ENCODE results near the gene FOXK2.
"Not testable (repeated sequence)": the region's sequence is repeated elsewhere in the genome, so short reads cannot be mapped to it uniquely, and the experiment has no call there.

DNA sequence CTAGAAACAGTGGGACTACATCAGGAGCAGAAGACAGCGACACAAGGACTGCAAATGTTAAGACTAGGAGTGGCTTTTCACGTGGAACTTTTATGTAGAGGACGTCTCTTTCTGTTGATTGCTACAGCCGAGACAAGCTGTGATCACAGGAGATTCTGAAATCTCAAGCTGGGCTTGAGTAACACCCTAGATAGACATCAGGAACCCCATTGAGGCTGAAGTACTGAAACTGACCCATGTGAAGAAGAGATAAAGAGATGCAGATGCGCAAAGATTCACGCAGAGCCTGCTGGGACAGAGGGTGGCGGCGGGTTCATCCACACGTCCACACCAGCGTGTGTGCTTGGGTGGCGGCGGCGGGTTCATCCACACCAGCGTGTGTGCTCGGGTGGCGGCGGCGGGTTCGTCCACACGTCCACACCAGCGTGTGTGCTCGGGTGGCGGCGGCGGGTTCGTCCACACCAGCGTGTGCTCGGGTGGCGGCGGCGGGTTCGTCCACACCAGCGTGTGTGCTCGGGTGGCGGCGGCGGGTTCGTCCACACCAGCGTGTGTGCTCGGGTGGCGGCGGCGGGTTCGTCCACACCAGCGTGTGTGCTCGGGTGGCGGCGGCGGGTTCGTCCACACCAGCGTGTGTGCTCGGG, 56.2 kb downstream of the FOXK2 start:
- TF ChIP-seq, protein P1, sequence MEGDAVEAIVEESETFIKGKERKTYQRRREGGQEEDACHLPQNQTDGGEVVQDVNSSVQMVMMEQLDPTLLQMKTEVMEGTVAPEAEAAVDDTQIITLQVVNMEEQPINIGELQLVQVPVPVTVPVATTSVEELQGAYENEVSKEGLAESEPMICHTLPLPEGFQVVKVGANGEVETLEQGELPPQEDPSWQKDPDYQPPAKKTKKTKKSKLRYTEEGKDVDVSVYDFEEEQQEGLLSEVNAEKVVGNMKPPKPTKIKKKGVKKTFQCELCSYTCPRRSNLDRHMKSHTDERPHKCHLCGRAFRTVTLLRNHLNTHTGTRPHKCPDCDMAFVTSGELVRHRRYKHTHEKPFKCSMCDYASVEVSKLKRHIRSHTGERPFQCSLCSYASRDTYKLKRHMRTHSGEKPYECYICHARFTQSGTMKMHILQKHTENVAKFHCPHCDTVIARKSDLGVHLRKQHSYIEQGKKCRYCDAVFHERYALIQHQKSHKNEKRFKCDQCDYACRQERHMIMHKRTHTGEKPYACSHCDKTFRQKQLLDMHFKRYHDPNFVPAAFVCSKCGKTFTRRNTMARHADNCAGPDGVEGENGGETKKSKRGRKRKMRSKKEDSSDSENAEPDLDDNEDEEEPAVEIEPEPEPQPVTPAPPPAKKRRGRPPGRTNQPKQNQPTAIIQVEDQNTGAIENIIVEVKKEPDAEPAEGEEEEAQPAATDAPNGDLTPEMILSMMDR (IDR thresholded peaks at IDR 0.05; ENCODE audit: extremely low read depth in 1 of 2, insufficient read depth in 1 of 2, low read depth in 1 of 2, low read length in 2 of 2): not testable (repeated sequence)
- not testable (repeated sequence) for TF ChIP-seq POLR2A (IDR thresholded peaks at IDR 0.05; ENCODE audit: low read depth, low read length); POLR2AphosphoS5 (IDR thresholded peaks at IDR 0.05; ENCODE audit: insufficient read depth, low read depth, low read length); EZH2 (IDR thresholded peaks at IDR 0.05; ENCODE audit: borderline replicate concordance, low read depth, low read length, severe bottlenecking); GATA2 (IDR thresholded peaks at IDR 0.05; ENCODE audit: insufficient read depth, insufficient read length, low read depth, low read length); MYC (IDR thresholded peaks at IDR 0.05; ENCODE audit: low read depth, low read length)
- TF ChIP-seq, protein P2, sequence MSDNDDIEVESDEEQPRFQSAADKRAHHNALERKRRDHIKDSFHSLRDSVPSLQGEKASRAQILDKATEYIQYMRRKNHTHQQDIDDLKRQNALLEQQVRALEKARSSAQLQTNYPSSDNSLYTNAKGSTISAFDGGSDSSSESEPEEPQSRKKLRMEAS (IDR thresholded peaks at IDR 0.05; ENCODE audit: insufficient read depth, insufficient read length): not testable (repeated sequence)

Data from endothelial cell of umbilical vein (primary cell).